GM12865 (cell line): Measurements from ENCODE around the gene MAPK4.

Experiments
- DNase-seq: peaks from one replicate; pipeline ENCODE4 v3.0.0; 2010; ENCODE audit warnings: low read depth
- H3K4me3 ChIP-seq: 2 replicates; pipeline ENCODE4 v1.5.1; 2011; ENCODE audit warnings: mild to moderate bottlenecking, low read depth, low read length, control low read depth
- CTCF ChIP-seq: IDR thresholded peaks from 2 replicates; pipeline ENCODE4 v1.5.1; 2011; ENCODE audit warnings: low read length, control low read depth, low read depth, inconsistent platforms; ENCODE audit not compliant: insufficient read depth; ENCODE audit errors: missing control alignments

MAPK4 gene

DNA sequence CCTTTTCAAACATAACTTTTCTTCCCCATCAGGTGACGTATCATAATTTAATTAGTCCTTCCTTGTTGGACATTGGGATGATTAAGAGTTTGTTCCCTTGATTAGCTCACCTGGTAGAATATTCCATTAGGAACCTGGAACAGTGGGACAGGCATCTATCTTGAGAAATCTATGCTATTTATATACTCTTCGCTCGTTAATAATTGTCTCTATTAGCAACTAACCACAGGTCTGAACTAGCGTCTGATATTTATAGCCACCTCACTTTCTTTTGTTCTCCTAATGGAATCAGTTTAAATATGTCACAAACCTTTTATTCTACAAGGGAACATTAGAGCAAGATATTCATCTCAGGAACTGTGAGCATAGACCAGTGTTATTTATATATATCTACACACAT, 79.8 kb downstream of the MAPK4 start:
- no peak for TF ChIP-seq CTCF
- no peak for DNase-seq
- H3K4me3 ChIP-seq = no peak overlapping the region

DNA sequence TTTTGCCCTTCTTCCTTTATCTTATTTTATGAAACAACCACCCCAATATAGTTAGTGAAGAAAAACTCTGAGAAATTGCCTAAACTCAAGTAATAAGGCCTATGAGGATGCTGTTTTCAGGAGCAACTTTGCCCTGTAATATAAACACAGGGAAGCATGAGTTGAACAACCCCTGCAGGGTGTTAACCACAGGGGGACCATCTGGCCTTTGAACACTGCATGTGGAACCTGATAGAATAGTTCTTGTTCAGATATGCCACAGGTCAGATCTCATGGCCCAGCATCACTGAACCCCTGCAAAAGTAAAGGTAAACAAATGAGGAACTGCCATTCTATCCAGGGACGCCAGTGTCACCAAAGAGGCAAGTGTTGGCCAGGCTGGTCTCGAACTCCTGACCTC, 82.6 kb downstream of the MAPK4 start:
- no peak for TF ChIP-seq CTCF
- no peak overlapping the region for H3K4me3 ChIP-seq
- no peak for DNase-seq

GRCh38 chr18:50644146-50644545, 84.3 kb downstream of the MAPK4 start:
- H3K4me3 ChIP-seq = no peak overlapping the region
- no peak for DNase-seq
- no peak for TF ChIP-seq CTCF

GRCh38 chr18:50644807-50645206, 84.9 kb downstream of the MAPK4 start:
- H3K4me3 ChIP-seq = no peak overlapping the region
- peak; percentile 32 for TF ChIP-seq CTCF
- peak; percentile 11 for DNase-seq

- no peak for TF ChIP-seq CTCF
- no peak overlapping the region for H3K4me3 ChIP-seq
- DNase-seq = no peak
Measured at GRCh38 chr18:50647237-50647636, 87.3 kb downstream of the MAPK4 start.

DNA sequence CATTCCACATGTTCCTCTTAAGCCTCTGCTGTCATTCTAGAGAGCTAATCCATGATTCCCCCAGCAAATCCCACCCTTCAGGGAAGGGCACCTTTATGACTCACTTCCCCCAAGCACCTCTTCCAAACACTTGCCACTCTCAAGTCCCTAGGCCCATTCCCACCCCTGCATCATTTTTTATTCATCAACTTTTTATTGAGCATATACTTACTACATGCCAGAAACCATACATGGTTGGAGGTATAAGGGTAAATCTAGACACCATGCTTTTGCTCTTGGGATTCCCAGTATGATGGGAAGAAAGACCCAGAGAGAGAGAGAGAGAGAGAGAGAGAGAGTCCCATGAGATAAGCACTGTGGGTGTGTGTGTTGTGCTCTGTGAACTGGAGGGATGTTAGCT, 87.9 kb downstream of the MAPK4 start:
- H3K4me3 ChIP-seq = no peak overlapping the region
- TF ChIP-seq CTCF = no peak
- DNase-seq = no peak

- no peak overlapping the region for H3K4me3 ChIP-seq
- DNase-seq = no peak
- no peak for TF ChIP-seq CTCF
Measured at GRCh38 chr18:50649821-50650220, 89.9 kb downstream of the MAPK4 start.
